Peyer's patch (tissue), 4 donors: Measurements from ENCODE around the gene CMTM2. TPM values are rescaled to one million over a fixed set of nuclear protein-coding genes. Genes with fewer than 3 reads are reported as not detected.

ENCODE experiments used
- DNase-seq, 3 donors: peaks; one replicate each; pipeline ENCODE4 v3.0.0-alpha.2; 2017 to 2019
- H3K27ac ChIP-seq, 4 donors: fragments of 200-600 bp; sonication (generic); one replicate each; pipeline ENCODE4 v1.5.1; 2016 to 2019
- H3K27me3 ChIP-seq, 2 donors: fragments of 200-600 bp; sonication (generic); one replicate each; pipeline ENCODE4 v1.5.1; 2019
- H3K36me3 ChIP-seq, 3 donors: fragments of 200-600 bp; sonication (generic); one replicate each; pipeline ENCODE4 v1.5.1; 2016 to 2019
- H3K4me1 ChIP-seq, 4 donors: fragments of 200-600 bp; sonication (generic); one replicate each; pipeline ENCODE4 v1.5.1; 2016 to 2019
- H3K4me3 ChIP-seq, 4 donors: fragments of 200-600 bp; sonication (generic); 1 replicate in 3 of 4; 2 replicates in 1 of 4; pipeline ENCODE4 v1.5.1; 2016 to 2019; ENCODE audit warnings: mild to moderate bottlenecking in 1 of 4
- H3K9me3 ChIP-seq, 4 donors: fragments of 200-600 bp; sonication (generic); one replicate each; pipeline ENCODE4 v1.5.1; 2016 to 2019; ENCODE audit warnings: mild to moderate bottlenecking in 1 of 4
- CTCF ChIP-seq, 6 experiments: fragments of 450-650 bp in 4 of 6; fragments of 200-600 bp in 2 of 6; sonication (generic) in 1 of 6; IDR thresholded peaks; one replicate each; pipeline ENCODE4 v1.5.1; 2017 to 2019; ENCODE audit warnings: antibody characterized with exemption in 6 of 6, mild to moderate bottlenecking in 3 of 6, moderate library complexity in 1 of 6
- POLR2A ChIP-seq, 2 donors: fragments of 450-650 bp; IDR thresholded peaks; one replicate each; pipeline ENCODE4 v1.5.1; 2017; ENCODE audit warnings: antibody characterized with exemption in 2 of 2, mild to moderate bottlenecking in 2 of 2, moderate library complexity in 2 of 2
- total RNA-seq, 4 donors: library from RNA; depleted of rRNA; stranded (reverse); fragments of >200 nt; gene quantifications; one replicate each; pipeline ENCODE4 v1.1.0, GENCODE V29; 2016

Gene CMTM2
- total RNA-seq, 4 donors from 2014 or later, result not detected

- no peaks in the 10 kb centered on the region for H3K36me3 ChIP-seq
- TF ChIP-seq POLR2A (IDR thresholded peaks at IDR 0.05), result no peak
- TF ChIP-seq CTCF (IDR thresholded peaks at IDR 0.05), result peak; percentile 24 to 51 (median 33)
- H3K9me3 ChIP-seq, result no peaks in the 10 kb centered on the region
- H3K27ac ChIP-seq, result peak overlapping the region; percentile 79 to 96 (median 93)
- peaks cover 3 to 34% (median 11%) of the 10 kb centered on the region in 4 donors for H3K4me1 ChIP-seq
- peak in 2 of 3 donors; percentile 71 to 78 for DNase-seq
- H3K27me3 ChIP-seq, result no peaks in the 10 kb centered on the region
- H3K4me3 ChIP-seq, result peak overlapping the region in 1 of 4 donors; percentile 66
These were observed 27.9 kb upstream of the CMTM2 start for GRCh38 chr16:66551348-66551759.

- TF ChIP-seq CTCF (IDR thresholded peaks at IDR 0.05), result no peak
- no peak for TF ChIP-seq POLR2A (IDR thresholded peaks at IDR 0.05)
- H3K4me1 ChIP-seq, result peaks cover 3 to 34% (median 11%) of the 10 kb centered on the region in 4 donors
- H3K4me3 ChIP-seq, result peak overlapping the region; percentile 63 to 83 (median 66)
- DNase-seq, result no peak
- H3K9me3 ChIP-seq, result no peaks in the 10 kb centered on the region
- H3K27me3 ChIP-seq, result no peaks in the 10 kb centered on the region
- peak overlapping the region; percentile 79 to 96 (median 93) for H3K27ac ChIP-seq
- H3K36me3 ChIP-seq, result no peaks in the 10 kb centered on the region
These were observed 27.4 kb upstream of the CMTM2 start for GRCh38 chr16:66551788-66552285.

GRCh38 chr16:66552286-66553177 is 26.7 kb upstream of the CMTM2 start, which contains the start of gene CKLF:
TSS of gene CKLF (plus strand) at chr16:66552576. CDS start at chr16:66552716, 140 bp downstream.
- peaks cover 3 to 34% (median 11%) of the 10 kb centered on the region in 4 donors for H3K4me1 ChIP-seq
- peak within 1 kb of the TSS; percentile 79 to 96 (median 93) for H3K27ac ChIP-seq
- H3K9me3 ChIP-seq, result no peaks in the 10 kb centered on the region
- H3K4me3 ChIP-seq, result peak within 1 kb of the TSS; percentile 63 to 83 (median 66)
- peak; percentile 57 to 81 for TF ChIP-seq POLR2A (IDR thresholded peaks at IDR 0.05)
- TF ChIP-seq CTCF (IDR thresholded peaks at IDR 0.05), result no peak
- H3K36me3 ChIP-seq, result no peaks in the 10 kb centered on the region
- no peaks in the 10 kb centered on the region for H3K27me3 ChIP-seq
- peak; percentile 80 to 96 (median 93) for DNase-seq

- Histone ChIP-seq H3K9me3 (no peaks in the 10 kb centered on the region), H3K36me3 (peaks cover 0 to 2% (median 0%) of the 10 kb centered on the region in 3 donors), H3K4me3 (peak overlapping the region; percentile 63 to 83 (median 66)), H3K27ac (peak overlapping the region; percentile 79 to 96 (median 93)), H3K27me3 (no peaks in the 10 kb centered on the region), H3K4me1 (peaks cover 3 to 34% (median 11%) of the 10 kb centered on the region in 4 donors)
- TF ChIP-seq POLR2A (IDR thresholded peaks at IDR 0.05) (peak in 1 of 2 donors; percentile 11), CTCF (IDR thresholded peaks at IDR 0.05) (no peak)
- DNase-seq, result no peak
These were observed 26.0 kb upstream of the CMTM2 start for GRCh38 chr16:66553223-66553622.

- Histone ChIP-seq H3K9me3 (no peaks in the 10 kb centered on the region), H3K27me3 (no peaks in the 10 kb centered on the region), H3K4me1 (peaks cover 3 to 29% (median 11%) of the 10 kb centered on the region in 4 donors), H3K27ac (peak overlapping the region in 1 of 4 donors; percentile 9), H3K4me3 (peak overlapping the region in 2 of 4 donors; percentile 66 to 83), H3K36me3 (peaks cover 0 to 6% (median 0%) of the 10 kb centered on the region in 3 donors)
- TF ChIP-seq CTCF (IDR thresholded peaks at IDR 0.05), result no peak
- DNase-seq, result no peak
These were observed 25.2 kb upstream of the CMTM2 start for GRCh38 chr16:66554021-66554420.
